HG02870 (cell line): ENCODE measurements around the gene UBALD1.
"Not testable (repeated sequence)": the region's sequence is repeated elsewhere in the genome, so short reads cannot be mapped to it uniquely, and the experiment has no call there.

ENCODE experiments used
- ATAC-seq: cut with Tn5 transposase; IDR thresholded peaks from one replicate; pipeline ENCODE4 v1.9.1; 2021; ENCODE audit warnings: mild to moderate bottlenecking, moderate library complexity; ENCODE audit not compliant: unreplicated experiment

The UBALD1 gene

GRCh38 chr16:4599545-4599944 is 15.1 kb downstream of the UBALD1 start:
- no peak for ATAC-seq

- no peak for ATAC-seq
Observed at GRCh38 chr16:4599037-4599436, 15.7 kb downstream of the UBALD1 start.

- no peak for ATAC-seq
Observed at GRCh38 chr16:4597174-4597573, 17.5 kb downstream of the UBALD1 start.

DNA sequence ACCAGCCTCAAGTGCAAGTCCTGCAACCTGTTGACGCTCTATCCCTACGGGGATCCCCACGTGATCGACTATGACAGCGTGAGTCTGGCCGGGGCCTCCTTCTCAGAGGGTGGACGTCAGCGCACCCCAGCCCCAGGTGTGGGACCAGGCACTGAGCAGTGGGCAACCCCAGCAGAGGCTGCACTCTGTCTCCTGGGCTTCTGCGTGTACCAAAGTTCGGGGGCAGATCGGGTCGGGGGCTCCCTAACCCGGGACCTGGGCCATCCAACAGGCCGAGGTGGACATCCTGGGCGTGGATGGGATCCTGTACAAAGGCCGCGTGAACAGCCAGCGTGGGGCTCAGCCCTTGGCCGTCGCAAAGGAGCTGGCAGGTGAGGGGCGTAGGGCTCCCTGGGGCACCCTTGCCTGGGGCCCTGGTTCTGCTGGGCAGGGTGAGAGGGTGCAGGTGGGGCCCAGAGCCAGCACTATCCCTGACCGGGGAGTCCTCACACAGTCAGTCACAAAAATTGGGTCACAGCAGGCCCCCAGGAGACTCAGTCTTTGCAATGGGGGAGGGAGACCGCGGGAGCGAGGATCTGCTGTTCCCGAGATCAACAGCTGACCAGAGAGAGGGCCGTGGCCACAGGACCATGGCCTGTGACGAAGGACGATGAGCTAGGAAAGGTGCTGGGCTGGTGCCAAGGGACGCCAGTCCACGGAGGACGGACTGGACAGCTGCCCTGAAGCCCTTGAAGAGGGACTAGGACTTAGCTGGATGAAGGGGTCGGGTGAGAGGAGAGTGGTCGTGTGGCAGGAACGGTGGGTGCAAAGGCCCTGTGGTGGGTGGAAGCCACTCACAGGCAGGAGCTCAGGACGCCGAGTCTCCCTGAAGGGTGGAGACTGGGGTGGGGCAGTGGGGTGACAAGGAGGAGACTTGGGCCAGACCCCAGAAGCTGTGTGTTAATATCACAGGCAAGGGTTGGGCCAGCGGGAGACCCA is 20.0 kb downstream of the UBALD1 start:
- ATAC-seq: no peak

GRCh38 chr16:4593086-4593485 is 21.6 kb downstream of the UBALD1 start:
- ATAC-seq: no peak

- ATAC-seq: no peak
Observed at GRCh38 chr16:4591706-4592470, 22.8 kb downstream of the UBALD1 start.

- ATAC-seq: no peak
Observed at GRCh38 chr16:4591191-4591590, 23.5 kb downstream of the UBALD1 start.

- no peak for ATAC-seq
Observed at GRCh38 chr16:4588961-4589360, 25.7 kb downstream of the UBALD1 start.

GRCh38 chr16:4588386-4588785 is 26.3 kb downstream of the UBALD1 start:
- ATAC-seq: no peak

- ATAC-seq: no peak
Observed at GRCh38 chr16:4586291-4586690, 28.4 kb downstream of the UBALD1 start.

DNA sequence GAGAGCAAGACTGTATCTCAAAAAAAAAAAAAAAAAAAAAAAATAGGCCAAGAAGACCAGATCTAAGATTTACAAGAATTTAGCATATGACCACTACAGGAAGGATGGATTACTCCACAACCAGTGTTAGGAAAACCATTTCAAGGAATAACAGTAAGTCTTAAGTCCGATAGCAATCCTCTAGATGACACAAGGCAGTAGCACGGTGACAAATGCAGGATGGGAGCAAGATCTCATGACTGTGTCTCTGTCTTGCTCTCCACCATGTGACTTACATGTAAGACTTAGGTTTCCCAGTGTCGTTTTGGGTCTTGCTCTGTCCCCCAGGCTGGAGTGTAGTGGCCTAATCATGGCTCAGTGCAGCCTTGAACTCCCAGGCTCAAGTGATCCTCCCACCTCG is 30.8 kb downstream of the UBALD1 start:
- ATAC-seq: no peak

- no peak for ATAC-seq
Observed at GRCh38 chr16:4580250-4580649, 34.4 kb downstream of the UBALD1 start.

DNA sequence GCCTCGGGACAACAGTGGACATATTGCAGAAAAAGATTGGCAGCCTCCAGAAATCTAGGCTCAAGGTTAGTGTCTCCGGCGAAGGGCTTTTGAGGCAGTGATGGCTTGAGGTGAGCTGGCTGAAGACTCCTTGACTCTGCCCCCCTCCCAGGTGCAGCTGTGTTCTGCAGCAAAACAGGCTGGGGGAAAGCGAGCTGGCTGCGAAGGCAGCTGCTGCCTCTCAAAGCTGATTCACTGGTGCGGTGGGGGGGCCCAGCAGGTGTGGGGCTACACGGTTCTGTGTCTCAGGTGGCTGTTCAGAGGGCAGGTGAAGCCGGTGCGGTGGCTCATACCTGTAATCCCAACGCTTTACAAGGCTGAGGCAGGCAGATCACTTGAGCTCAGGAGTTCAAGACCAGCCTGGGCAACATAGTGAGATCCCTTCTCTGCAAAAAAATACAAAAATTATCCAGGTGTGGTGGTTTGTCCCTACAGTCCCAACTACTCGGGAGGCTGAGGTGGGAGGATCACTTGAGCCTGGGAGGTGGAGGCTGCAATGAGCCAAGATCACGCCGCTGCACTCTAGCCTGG is 35.6 kb downstream of the UBALD1 start:
- no peak for ATAC-seq

GRCh38 chr16:4576008-4576407 is 38.7 kb downstream of the UBALD1 start:
- no peak for ATAC-seq

DNA sequence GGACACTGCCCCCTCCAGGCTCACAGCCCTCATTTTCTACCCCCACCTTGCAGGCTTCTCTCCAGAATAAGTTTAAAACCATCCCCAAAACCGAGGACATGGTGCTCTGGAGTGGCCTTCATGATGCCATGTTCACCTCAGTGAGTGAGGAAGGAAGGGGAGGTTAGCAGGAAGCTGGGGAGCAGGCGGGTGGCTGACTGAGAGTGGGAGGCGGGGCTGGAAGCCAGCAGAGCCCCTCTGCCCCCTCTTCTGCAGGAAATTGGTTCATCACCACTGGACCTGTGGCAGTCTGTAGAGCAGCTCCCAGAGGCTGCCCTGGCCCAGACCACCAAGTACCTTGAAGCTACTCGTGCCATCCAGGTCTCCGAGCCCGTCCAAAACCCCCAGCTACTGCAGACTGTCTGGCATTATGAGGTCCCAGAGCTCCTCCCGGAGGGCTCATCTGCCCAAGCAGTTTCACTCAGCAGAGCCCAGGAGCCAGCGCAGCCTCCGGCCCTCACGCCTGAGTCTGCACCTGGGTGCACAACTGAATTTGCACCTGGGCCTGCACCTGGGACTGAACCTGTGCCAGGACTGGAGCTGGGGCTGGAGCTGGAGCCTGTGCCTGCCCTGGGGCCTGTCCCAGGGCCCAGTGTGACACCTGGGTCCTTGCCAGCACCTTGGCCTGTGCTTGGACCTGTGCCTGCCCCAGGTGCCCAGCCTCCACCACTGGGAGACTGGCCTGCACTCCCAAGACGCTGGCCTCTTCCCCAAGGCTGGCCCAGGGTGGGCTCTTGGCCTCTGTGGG is 39.6 kb downstream of the UBALD1 start:
- no peak for ATAC-seq

GRCh38 chr16:4573926-4574325 is 40.8 kb downstream of the UBALD1 start:
- not testable (repeated sequence) for ATAC-seq

GRCh38 chr16:4572715-4573114 is 42.0 kb downstream of the UBALD1 start:
- ATAC-seq: no peak

GRCh38 chr16:4570688-4571321 is 43.9 kb downstream of the UBALD1 start:
- ATAC-seq: no peak

DNA sequence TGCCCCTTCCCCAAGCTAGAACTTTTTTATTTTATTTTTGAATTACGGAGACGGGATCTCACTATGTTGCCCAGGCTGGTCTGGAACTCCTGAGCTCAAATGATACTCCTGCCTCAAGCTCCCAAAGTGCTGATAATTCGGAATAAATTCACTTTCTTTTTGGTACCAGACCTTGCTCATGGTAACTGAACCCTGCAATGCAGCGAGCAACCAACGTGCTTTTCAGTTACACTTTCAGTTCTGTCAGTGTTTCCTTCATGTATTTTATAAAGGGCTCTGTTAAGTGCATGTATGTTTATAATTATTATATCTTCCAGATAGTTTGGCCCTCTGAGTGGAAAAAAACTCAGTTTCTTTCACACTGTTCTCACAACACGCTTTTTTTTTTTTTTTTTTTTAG is 44.6 kb downstream of the UBALD1 start:
- no peak for ATAC-seq

- ATAC-seq: no peak
Observed at GRCh38 chr16:4566144-4566543, 48.5 kb downstream of the UBALD1 start.
